ENCODE data around the gene GDI2.

GDI2 gene

DNA sequence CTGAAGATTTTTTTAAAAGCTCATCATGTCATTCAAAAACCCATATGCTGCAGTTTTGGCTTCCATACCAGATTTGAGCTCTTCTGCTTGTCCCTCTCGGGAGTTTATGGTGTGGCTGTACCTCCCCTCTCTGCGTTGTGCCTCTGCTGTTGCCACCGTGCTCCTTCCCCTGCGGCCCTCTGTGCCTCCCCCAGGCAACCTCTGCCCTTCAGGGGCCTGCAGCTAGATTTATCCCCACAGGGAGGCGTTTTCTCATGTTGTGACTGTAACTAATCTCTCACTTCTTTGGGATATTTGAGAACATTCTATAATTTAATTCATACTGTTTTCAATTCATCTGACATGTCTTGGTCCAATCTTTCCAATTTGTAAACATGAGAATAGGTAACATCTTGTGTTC is 75.9 kb downstream of the GDI2 start:
- no peak for DNase-seq

DNA sequence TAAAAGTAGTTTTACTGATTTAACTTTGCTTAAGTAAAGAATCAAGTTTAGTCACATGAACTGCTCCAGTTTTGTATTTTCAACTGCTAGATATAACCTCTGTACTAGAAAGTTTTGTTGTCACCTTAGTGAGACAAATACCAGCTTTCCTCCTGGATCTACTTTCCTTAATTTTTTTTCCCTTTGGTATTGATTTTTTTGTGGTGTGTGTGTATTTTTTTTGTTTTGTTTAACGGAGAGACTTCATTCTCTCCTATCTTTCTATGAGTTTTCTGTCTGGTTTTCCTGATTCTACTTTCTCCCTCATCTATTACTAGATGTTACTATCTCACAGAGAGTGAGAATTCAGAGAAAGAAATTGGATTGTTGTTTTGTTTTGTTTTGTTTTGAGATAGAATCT is 76.6 kb downstream of the GDI2 start:
- DNase-seq, result no peak

DNA sequence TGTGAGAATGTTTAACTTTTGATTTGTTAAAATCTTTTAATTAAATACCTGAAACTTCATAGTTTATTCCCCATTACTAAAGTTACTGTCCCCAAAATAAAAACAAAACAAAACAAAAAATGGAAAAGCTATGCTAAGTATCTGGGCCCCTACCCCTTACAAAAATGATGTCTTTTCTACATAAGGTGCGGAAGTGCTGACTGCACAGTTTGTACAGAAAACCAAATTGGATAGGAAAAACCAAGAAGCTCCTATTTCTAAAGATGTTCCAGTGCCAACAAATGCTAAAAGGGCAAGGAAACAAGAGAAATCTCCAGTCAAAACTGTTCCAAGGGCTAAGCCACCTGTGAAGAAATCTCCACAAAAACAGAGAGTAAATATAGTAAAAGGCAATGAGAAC is 78.1 kb downstream of the GDI2 start:
- DNase-seq, result no peak

DNA sequence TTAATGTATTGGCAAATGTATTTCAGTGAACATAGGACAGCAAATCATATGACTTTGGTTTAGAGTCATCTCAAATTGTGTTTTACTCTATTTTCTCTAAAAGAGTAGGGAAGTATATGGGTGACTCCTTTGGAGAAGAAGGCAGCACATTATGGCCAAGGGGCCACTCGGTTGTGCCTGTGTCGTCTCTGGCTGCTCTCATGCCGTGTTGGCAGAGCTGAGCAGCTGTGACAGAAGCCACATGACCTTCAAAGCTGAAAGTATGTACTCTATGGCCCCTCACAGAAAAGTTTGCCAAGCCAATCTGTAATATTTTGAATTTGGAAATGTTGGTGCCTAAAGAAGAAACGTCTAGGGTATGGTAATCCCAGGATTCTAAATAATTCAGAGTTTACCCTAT is 81.1 kb downstream of the GDI2 start:
- DNase-seq, result no peak

DNA sequence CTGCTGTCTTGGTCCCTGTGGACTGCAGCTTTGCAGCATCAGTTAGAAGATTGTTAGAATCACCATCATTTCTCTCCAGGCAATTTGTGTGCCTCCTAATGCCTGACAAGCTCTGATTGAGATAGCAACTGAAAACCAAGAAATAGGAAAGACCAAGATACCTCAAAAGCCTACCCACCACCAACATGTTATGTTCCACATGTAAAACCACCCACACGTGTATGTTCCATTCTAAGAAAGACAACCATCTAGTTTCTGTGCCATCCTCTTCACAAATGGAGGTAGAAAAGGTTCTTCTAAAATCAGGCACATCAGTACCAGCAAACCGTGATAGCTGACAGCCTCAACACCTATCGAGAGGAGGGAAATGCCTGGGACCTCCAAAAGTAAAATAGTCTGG is 81.7 kb downstream of the GDI2 start:
- no peak for DNase-seq

DNA sequence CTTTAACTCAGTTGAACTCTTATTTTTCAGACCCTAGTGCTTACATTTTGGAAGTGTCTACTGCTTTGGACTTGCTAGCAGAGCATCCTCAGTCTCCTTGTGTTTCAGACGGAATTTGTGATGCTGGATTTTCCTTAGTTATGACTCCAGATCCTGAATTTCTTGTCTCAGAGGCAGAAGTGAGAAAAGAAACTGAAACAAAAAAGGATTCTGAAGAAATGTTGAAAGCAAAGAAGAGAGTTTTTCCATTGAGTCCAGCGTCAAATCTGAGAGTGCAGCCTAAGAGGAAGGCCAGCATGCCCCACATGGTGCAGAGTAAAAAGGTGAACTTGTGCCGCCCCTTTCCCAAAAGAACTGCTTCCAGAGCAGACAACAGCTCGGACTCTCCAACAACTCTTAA is 82.5 kb downstream of the GDI2 start:
- DNase-seq, result no peak

DNA sequence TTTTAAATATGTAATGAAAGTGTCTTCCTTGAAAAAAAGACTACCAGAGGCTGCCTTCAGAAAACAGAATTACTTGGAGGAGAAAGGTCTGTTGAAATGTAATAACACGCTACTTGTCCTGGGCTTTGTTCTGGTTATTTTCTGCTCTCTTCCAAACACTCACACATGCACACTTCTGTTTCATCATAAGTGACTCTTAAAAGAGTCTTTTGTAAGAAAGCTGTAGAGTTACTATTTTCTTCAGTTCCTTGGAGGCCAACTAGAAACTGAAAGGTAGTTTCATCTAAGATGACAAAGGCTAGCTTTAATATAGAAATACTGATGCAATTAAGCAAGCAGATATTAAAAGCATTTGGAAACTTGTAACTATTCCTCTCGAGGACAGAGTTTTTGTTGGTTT is 89.5 kb downstream of the GDI2 start:
- DNase-seq, result no peak

DNA sequence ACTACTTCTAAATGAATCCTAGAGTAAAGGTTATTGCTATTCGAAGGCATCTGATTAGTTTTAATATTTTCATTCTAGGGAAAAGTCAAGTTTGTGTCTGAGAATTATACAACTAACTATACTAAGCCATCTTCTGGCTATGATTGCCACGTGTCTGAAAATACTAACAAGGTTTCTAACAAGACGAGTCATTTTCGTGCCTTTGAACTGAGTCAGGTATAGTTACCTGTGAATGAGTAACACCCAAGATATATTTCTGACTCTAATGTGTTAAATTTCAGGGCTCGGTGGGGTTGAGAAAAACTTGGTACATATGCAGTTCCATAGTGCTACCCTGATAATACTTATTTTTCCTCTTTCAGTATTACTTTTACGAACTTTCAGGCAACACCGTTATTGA is 93.1 kb downstream of the GDI2 start:
- DNase-seq, result no peak

DNA sequence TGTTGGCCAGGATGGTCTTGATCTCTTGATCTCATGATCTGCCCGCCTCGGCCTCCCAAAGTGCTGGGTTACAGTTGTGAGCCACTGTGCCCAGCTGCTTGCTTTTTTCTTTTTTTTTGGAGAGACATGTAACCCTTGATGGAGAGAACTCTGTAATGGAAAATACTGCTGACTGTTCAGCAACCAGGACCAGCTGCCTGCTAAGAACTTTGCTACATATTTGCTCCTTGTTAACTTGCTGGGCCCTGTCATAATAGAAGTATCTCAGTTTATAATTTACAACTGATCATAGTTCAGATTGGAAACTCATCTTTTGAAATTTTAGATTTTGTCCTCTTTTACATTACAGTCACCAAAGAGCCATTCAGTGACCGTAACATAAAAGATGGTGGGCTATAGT is 93.7 kb downstream of the GDI2 start:
- DNase-seq, result no peak
